ENCODE data around the gene KIAA0232. TPM values are rescaled to one million over a fixed set of nuclear protein-coding genes. Genes with fewer than 3 reads are reported as not detected.
A peak's percentile ranks its signal among the peaks of the same experiment; 100 is the strongest.
"Not testable (repeated sequence)": the region's sequence is repeated elsewhere in the genome, so short reads cannot be mapped to it uniquely, and the experiment has no call there.

The KIAA0232 gene
- total RNA-seq, 1 experiment from 2014 or later: 19.0 TPM

GRCh38 chr4:6881908-6882307, 99.4 kb downstream of the KIAA0232 start:
- no peak for DNase-seq (ENCODE audit: low read depth)

GRCh38 chr4:6884341-6884870, 101.9 kb downstream of the KIAA0232 start:
- no peak for DNase-seq (ENCODE audit: low read depth)

- peak; percentile 74 for DNase-seq (ENCODE audit: low read depth)
These were observed 103.5 kb downstream of the KIAA0232 start for GRCh38 chr4:6885953-6886557.

GRCh38 chr4:6886886-6887285, 104.4 kb downstream of the KIAA0232 start:
- DNase-seq (ENCODE audit: low read depth): no peak

GRCh38 chr4:6887591-6888371, 105.3 kb downstream of the KIAA0232 start:
- DNase-seq (ENCODE audit: low read depth): peak; percentile 43

- no peak for DNase-seq (ENCODE audit: low read depth)
These were observed 106.1 kb downstream of the KIAA0232 start for GRCh38 chr4:6888506-6889071.

GRCh38 chr4:6889101-6889735, 106.7 kb downstream of the KIAA0232 start:
- DNase-seq (ENCODE audit: low read depth): no peak

GRCh38 chr4:6889736-6890324, 107.3 kb downstream of the KIAA0232 start:
- DNase-seq (ENCODE audit: low read depth): no peak

- no peak for DNase-seq (ENCODE audit: low read depth)
These were observed 107.8 kb downstream of the KIAA0232 start for GRCh38 chr4:6890358-6890757.

GRCh38 chr4:6890971-6891370, 108.4 kb downstream of the KIAA0232 start:
- not testable (repeated sequence) for DNase-seq (ENCODE audit: low read depth)

- no peak for DNase-seq (ENCODE audit: low read depth)
These were observed 109.1 kb downstream of the KIAA0232 start for GRCh38 chr4:6891436-6892170.

- peak; percentile 40 for DNase-seq (ENCODE audit: low read depth)
These were observed 109.8 kb downstream of the KIAA0232 start for GRCh38 chr4:6892190-6892908.

GRCh38 chr4:6892909-6893202, 110.3 kb downstream of the KIAA0232 start:
- no peak for DNase-seq (ENCODE audit: low read depth)

GRCh38 chr4:6893449-6894085, 111.0 kb downstream of the KIAA0232 start:
- DNase-seq (ENCODE audit: low read depth): no peak

GRCh38 chr4:6894086-6894478, 111.6 kb downstream of the KIAA0232 start:
- no peak for DNase-seq (ENCODE audit: low read depth)

- DNase-seq (ENCODE audit: low read depth): no peak
These were observed 112.3 kb downstream of the KIAA0232 start for GRCh38 chr4:6894528-6895498.

GRCh38 chr4:6896035-6896434, 113.5 kb downstream of the KIAA0232 start:
- no peak for DNase-seq (ENCODE audit: low read depth)

- no peak for DNase-seq (ENCODE audit: low read depth)
These were observed 116.2 kb downstream of the KIAA0232 start for GRCh38 chr4:6898763-6899162.
